GM19193 (cell line): Measurements from ENCODE around the gene FHIT.

Source experiments
- POLR2A ChIP-seq: IDR thresholded peaks from 4 replicates; pipeline ENCODE4 v1.6.1; 2011; ENCODE audit not compliant: insufficient read depth, insufficient read length; ENCODE audit errors: extremely low read depth

The FHIT gene

DNA sequence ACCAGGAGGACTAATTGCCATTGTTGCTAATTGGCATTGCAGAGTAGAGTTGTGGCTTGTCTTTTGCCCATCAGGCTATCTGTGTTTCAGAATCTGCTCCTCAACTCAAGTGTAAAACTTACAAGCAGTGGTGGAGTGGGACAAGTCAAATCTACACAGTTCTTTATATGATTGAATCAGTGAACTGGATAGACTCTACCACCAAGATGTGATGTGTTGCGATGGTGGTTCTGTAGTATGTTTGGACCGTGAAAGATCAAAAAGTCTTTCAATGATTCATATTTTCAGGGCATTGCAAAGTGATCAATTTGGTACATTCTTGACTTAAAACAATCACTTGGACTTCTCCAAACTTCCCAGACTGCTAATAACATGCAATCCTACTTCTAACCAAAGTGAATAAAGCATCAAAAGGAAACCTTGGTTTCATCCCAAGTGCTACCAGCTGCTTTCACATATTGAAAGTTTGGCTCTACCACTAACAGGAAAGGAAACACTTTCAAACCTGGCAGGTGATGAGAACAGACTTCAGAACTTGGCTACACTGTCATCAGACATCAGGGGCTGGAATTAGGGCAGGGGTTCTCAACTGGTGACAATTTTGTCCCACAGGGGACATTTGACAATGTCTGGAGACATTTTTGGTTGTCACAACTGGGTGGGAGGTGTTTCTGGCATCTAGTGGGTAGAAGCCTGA, 1356.7 kb downstream of the FHIT start:
- TF ChIP-seq POLR2A, result no peak

DNA sequence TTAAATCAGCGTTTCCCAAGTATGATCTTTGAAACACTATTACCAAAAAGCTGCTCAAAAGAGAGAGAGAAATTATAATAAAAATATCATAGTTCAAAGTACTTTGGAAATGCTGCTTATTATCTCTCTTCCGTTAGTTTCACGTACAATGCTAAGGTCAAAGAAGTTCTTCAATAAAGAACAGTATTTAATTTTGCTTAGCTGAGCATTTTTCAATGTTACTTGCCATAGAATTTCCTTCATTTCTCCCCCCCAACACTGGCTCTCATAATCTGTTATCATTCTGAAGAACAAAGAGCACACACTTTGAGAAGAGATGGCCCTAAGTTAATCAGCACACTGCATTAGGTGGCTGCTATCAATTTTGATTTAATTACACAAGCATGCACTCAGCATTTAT, 1360.6 kb downstream of the FHIT start:
- TF ChIP-seq POLR2A, result no peak

- no peak for TF ChIP-seq POLR2A
Measured at GRCh38 chr3:59886790-59887189, 1364.5 kb downstream of the FHIT start.

- TF ChIP-seq POLR2A, result no peak
Measured at GRCh38 chr3:59885899-59886400, 1365.3 kb downstream of the FHIT start.

- TF ChIP-seq POLR2A, result no peak
Measured at GRCh38 chr3:59885101-59885500, 1366.2 kb downstream of the FHIT start.

DNA sequence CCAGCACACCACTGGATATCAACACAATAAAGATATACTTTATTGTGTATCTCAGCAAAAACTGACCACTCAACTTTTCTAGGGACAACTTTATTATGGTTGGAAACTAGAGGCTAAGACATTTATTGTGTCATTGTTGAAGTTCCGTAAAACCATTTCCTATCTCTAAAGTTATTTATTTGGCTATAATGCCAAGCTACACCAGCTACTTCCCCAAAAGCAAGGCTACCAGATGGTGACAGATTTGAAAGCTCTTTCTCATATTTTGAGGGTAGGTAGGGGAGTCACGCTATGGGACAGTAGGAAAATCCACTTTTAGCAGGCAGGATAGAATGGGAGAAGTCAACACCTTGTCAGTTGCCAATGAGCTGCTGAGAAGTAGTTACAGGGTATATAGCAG, 1366.8 kb downstream of the FHIT start:
- no peak for TF ChIP-seq POLR2A

DNA sequence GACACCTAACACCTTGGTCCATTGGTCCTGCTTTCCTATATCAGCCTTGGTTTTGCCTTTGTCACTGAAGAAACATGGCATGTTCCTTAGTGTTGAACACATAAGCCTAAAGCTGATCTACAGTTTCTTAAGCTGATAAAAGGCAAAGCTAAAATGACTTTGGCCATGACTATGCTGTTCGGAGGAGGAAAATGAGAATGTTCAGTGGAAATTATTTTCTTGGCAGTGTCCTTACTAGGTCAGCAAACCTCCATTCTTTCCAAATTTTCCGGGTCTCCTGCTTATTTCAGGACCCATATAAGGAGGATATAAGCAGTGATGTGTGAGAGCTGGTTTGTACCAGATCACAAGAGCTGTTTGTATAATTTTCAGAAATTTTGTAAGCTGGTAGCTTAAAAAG, 1368.5 kb downstream of the FHIT start:
- no peak for TF ChIP-seq POLR2A

- no peak for TF ChIP-seq POLR2A
Measured at GRCh38 chr3:59880717-59881116, 1370.5 kb downstream of the FHIT start.

GRCh38 chr3:59879031-59879581, 1372.1 kb downstream of the FHIT start:
- TF ChIP-seq POLR2A, result no peak

DNA sequence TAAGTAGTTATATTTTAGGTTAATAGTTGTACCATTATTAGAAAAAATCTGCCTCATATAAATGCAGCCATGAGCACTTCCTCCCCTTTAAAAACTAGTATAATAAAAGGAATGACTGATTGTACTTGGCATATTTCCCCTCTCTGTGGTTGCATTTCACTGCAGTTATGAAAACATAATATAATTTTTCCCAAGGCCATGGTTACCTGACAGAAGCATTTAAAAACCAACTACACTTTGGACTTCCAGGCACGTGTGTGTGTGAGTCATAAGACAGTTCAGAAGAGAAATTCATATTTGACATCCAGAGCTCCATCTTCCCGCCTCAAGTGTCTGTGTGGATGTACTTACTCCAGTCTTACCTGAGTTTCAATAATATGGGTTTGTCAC, 1373.2 kb downstream of the FHIT start:
- no peak for TF ChIP-seq POLR2A

DNA sequence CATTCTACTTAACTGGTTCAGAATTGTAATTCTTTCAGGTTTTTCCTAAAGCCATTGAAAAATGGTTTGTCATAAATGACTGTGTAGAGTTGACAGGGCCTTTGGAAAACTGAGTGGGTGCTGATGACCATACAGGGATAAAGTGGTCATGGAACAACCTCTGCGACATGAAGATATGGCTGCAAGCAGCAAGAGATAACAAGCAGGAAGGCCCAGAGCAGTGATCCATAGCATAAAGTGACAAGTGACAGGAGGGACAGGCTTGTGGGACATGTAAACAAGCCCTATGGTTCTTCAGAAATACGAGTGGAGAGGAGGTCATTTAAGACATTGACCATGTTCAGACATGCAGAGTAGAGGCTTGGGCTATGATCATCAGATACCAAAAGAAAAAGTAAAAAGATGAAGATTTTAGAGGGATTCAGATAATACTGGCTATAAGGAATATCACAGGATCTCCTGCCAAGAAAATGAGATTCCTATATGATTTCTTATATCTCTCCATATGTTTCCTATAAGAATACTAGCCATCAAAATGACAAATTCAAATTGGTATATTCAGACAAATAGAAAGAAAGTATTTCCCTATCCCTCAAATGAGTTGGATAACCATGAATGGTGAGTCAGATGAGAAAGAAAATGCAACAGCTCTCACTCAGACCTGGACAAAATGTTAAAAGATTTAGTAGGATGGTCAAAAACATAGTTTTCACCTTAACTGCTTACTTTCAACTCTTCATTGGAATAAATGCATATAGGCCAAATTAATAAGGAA, 1373.8 kb downstream of the FHIT start:
- TF ChIP-seq POLR2A, result no peak

DNA sequence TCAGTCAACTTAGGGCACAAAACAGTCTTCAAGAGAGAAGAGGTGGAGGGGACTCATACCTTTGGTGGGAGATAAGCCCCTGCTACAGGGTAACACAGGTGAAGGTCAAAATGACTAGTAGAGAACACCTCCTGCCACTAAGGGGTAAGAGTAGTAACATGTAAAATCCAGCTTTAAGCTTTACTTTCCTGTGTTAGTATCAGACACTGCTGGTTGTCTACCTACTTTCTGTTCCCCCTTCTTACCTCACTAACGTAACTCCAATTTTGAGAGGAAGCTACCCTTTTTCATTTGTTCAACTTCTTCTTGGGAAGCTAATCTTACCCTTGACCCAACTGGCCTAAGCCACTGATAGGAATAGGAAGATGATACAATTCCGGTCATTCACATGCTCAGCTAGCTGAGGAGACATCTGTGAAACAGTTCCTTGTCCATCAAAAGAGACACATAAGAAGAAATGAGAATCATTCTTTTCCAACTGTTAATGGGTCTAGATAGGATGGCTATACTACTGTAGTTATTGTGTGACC, 1374.7 kb downstream of the FHIT start:
- no peak for TF ChIP-seq POLR2A

GRCh38 chr3:59873576-59874230, 1377.5 kb downstream of the FHIT start:
- no peak for TF ChIP-seq POLR2A

GRCh38 chr3:59872128-59872527, 1379.1 kb downstream of the FHIT start:
- no peak for TF ChIP-seq POLR2A
